SKM-1 treated with dmso at 0.1 percent for 144 hours (cell line): ENCODE measurements around the gene ENDOD1.
A peak's percentile ranks its signal among the peaks of the same experiment; 100 is the strongest.

Experiments used
- DNase-seq: peaks from one replicate; lab custom pipeline; 2025; ENCODE audit not compliant: unreplicated experiment; lab: John Stamatoyannopoulos, UW

Gene ENDOD1

DNA sequence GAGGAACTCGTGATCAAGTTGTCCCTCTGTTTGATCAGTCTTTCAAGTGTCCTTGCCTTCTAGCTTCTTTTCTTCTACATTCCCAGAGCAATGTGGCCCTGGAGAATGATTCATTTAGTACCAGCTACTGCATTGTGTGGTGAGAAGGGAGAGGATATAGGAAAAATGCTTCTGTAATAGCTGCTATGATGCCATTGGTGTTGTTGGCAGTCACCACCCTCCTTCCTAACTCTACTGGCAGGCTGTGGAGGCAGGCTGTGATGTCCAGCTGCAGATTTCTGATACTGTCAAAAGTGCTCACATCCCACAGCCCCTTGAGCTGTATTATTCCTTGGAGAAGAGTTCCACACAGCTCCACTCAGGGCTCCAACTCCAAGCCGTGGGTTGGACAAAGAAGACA lies 52.8 kb downstream of the ENDOD1 start:
- DNase-seq, result no peak

DNA sequence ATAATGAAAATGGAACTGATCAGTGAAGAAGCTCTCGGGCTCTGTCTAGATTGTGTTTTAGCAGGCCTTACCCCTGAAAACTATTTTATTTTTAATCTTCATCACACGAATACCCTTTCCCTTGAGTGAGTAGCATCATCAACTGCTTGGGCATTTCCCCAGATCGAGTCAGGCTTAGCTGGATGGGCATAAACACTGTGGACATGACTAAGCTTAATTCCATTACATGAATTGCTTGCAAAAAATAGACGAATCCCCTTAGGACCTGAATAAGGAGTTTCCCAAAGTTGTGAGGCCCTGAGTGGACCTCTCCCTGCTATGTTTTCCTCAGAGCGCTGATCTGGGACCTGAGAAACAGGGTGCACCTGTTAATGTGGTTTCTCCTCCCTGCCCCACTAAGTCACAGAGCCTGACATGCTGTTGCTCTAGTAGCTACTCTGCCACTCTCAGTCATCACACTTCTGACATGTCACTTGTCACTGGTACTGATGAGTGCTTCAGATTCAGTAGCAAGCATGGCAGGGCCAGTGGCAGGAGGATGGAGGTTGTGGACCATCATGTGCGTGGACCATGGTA lies 53.5 kb downstream of the ENDOD1 start:
- DNase-seq, result no peak

GRCh38 chr11:95144313-95145235 lies 54.9 kb downstream of the ENDOD1 start:
- no peak for DNase-seq

DNA sequence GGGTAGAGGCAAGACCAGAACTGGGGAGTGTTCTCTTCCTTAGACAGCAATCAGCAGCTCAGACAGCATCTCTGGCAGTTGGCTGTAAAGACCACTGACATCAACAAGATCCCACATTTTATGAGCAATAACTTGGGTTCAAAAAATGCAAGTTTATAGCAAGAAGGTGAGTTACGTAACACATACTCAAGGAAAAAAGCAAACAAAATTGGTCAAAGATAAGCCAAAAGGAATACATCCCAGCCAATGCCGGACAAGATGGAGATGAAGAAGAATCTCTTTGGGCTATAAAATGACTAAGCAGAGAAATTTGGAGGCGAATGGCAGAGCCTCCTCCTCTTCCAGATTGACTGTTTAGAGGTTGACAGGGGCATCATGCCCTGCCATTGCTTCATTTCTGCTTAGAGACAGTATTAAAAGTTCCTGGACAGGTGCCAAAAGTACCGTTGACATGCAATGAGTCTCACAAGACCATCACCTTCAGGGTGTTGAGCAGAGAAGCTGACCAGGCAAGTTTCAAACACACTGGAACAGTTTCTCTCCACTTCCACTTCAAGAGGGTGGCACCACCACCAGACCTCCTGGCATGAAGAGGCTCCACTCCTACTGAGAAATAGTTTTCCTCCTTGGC lies 55.9 kb downstream of the ENDOD1 start:
- DNase-seq, result no peak

GRCh38 chr11:95147364-95147905 lies 57.8 kb downstream of the ENDOD1 start:
- DNase-seq, result no peak

- no peak for DNase-seq
These were observed 58.8 kb downstream of the ENDOD1 start for GRCh38 chr11:95148406-95148805.

DNA sequence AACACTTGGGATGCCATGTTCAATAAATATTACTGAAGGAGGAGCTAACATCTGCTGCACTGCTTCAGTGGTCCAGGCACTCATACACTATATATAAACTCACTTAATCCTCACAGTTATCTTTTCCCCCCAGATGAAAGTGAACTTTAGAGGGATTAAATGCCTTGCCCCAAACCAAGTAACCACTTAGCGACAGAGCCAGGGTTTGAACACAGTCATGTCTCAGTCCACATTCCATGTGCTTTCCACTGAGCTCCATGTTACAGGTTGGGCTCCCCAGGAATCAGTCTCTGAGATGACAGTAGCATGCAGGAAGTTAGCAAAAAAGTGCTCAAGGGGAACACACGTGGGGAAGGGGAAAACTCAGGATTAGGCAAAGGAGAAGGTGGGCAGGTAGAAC lies 59.3 kb downstream of the ENDOD1 start:
- DNase-seq, result no peak

- DNase-seq, result no peak
These were observed 60.2 kb downstream of the ENDOD1 start for GRCh38 chr11:95149651-95150364.

DNA sequence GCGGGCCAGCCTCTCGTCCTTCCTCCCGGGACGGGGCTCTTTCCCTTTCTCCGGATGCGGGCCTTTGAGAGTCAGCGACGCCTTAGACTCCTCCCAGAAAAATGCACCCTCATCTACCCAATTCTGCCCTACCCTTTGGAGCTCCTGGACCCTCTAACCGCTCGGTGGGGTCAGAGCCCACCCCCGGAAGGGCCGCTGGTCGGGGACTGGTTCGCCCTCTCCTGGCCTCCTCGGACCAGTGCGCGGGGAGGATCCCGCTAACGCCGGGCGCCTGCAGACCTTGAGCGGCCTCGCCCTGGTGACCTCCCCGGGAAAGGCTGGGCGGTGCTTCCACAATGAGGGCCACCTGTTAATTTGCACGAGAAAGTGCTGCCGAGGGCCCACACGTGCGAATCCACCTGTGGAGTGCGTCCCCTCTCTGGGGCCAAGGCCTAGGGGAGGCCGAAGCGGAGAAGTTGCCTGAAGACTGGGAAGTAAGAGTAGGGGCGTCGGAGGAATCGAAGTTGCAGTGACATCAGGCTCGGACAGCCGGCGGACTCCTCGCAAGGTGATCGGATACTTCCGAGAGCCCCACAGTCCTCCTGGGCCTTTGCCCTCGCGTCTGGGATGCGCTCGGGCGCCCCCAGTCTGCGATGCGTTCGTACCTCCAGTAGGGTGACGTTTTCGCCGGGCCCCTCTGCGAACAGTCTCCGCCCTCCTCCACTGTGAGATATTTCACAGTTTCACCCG lies 61.5 kb downstream of the ENDOD1 start:
- DNase-seq, result peak; percentile 92

DNA sequence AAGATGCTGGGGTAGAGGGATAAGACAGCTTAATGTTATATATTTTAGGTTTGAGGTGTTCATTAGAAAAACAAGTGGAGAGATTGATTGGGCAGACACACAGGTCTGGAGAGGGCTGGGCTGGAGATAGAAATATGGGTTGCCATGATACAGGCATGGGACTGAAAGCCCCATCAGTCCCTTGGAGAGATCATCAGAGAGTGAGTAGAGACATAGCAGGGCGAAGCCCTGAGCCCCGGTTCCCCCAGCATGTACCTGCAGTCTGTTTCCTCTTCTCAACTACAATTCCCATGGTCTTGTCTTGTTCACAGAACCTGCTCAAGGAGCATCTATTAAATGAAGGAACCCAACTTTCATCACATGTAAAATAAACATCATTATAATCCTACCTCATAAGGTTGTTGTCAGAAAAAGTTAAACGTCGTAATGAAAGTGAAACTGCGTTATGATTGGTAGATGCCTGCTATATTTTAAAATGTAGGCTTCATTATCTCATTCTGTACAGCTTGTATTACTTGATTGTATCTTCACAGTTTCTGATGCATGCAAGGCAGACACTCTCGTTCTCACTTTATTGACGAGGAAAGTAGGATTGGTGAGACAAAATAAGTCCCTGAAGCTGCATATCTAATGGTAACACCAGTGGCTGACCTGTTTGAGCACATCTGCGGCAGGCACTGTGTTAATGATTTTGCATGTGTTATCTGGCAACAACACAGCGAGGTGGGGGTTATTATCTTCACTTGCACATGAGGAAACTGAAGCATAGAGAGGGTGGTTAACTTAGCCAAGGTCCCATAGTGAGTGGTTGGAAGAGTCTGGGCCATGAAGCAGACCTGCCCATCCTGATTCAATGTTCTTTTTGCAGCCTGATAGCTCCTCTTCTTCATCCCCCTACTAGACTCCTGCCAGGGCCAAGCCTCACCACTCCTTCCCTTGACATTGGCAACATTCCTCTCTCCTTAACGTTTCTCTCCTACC lies 63.5 kb downstream of the ENDOD1 start:
- no peak for DNase-seq

DNA sequence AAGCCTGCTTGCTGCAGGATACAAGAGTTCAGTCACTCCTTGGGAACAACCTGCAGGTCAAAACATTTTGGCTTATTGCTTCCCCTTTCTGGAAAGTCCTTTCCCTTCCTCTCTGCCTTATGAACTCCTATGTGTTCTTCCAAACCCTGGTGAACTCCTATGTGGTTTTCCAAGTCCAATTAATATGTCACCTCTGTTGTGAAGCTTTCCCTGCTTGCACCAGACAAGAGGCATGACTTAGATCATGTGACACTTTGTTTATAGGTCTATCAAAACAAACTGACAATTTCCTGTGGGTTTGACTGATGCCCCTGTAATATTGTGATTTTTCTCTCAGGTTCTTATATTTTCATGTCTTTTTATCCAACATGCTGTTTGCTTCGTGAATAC lies 64.2 kb downstream of the ENDOD1 start:
- no peak for DNase-seq

- peak; percentile 35 for DNase-seq
These were observed 64.9 kb downstream of the ENDOD1 start for GRCh38 chr11:95154514-95154913.

DNA sequence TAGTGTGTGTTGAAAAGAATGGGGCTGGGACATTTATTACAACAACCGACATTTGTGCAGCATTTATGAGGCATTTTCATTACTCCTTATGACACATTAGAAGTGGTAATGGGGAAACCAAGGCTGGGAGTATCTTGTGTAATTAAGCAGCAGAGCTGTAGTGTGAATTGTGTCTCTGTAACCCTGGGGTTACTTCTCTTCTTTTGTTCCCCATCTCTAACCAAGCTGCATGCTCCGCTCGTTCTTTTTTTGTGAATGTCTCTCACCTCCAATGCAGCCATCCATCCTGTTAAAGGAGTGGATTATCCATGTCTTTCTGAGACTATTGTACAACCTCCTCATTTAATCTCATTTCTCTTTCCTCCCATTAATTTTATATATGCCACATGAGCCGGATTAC lies 65.7 kb downstream of the ENDOD1 start:
- no peak for DNase-seq

GRCh38 chr11:95156133-95156721 lies 66.6 kb downstream of the ENDOD1 start:
- DNase-seq, result no peak

GRCh38 chr11:95156916-95157541 lies 67.4 kb downstream of the ENDOD1 start:
- no peak for DNase-seq

DNA sequence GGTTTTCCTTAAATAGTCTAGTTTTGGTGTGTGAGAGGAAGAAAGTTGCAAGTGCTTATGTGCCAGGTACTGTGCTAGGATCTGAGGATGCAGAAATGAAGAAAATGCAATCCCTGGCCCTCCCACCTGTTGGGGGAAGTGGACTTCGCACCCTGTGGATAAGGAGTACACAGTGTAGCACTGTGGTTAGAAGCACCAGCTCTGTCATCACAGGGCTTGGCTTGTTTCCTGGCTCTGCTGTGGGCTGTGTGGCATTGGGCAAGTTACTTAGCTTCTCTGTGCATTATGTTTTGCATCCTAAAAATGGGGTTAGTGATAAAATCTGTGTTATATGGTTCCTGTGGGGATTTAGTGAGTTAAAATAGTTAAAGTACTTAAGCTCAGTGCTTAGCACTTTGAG lies 68.2 kb downstream of the ENDOD1 start:
- no peak for DNase-seq

- DNase-seq, result no peak
These were observed 71.6 kb downstream of the ENDOD1 start for GRCh38 chr11:95161248-95161647.

- no peak for DNase-seq
These were observed 73.5 kb downstream of the ENDOD1 start for GRCh38 chr11:95163106-95163505.

DNA sequence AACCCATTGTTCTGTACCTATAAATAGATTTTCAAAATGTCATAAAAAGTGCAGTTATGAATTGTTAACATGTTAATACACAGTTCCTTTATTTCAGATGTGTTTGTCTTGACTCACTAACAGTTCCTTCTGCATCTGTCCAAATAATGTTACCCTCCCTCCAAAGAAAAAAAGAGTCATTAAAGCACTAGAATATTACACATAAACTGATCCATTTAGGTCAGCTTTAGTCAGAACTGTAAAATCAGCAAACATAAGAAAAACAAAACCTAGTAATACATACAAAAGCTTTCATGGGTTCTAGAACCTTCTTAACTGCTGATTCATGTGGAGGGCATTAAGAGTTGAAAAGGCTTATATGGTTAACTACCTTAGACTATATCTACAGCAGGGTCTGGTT lies 76.0 kb downstream of the ENDOD1 start:
- DNase-seq, result no peak
